WERI-Rb-1 (cell line): ENCODE data around the gene CLPTM1L.

Experiments used
- DNase-seq: peaks from one replicate; pipeline ENCODE4 v3.0.0-alpha.2; 2020
- H3K27ac ChIP-seq: fragments of 250-450 bp; sonication (Bioruptor Pico); 2 replicates; pipeline ENCODE4 v1.5.1; 2020; ENCODE audit warnings: mild to moderate bottlenecking, moderate library complexity
- H3K27me3 ChIP-seq: fragments of 250-450 bp; sonication (Bioruptor Pico); 2 replicates; pipeline ENCODE4 v1.5.1; 2021; ENCODE audit warnings: mild to moderate bottlenecking, low read depth, moderate library complexity; ENCODE audit not compliant: insufficient read depth, severe bottlenecking
- H3K36me3 ChIP-seq: fragments of 250-450 bp; sonication (Bioruptor Pico); 2 replicates; pipeline ENCODE4 v1.5.1; 2020; ENCODE audit warnings: mild to moderate bottlenecking, moderate library complexity
- H3K4me3 ChIP-seq: 2 replicates; pipeline ENCODE4 v1.5.1; 2011; ENCODE audit warnings: low read depth, mild to moderate bottlenecking, control low read depth, low read length
- H3K9me3 ChIP-seq: fragments of 250-450 bp; sonication (Bioruptor Pico); 2 replicates; pipeline ENCODE4 v1.5.1; 2021; ENCODE audit warnings: mild to moderate bottlenecking, moderate library complexity; ENCODE audit not compliant: severe bottlenecking
- TF ChIP-seq, protein P1 (sequence below): IDR thresholded peaks from 2 replicates; pipeline ENCODE4 v1.5.1; 2011; ENCODE audit warnings: low read depth, mild to moderate bottlenecking, control low read depth, inconsistent platforms, low read length

The CLPTM1L gene

DNA sequence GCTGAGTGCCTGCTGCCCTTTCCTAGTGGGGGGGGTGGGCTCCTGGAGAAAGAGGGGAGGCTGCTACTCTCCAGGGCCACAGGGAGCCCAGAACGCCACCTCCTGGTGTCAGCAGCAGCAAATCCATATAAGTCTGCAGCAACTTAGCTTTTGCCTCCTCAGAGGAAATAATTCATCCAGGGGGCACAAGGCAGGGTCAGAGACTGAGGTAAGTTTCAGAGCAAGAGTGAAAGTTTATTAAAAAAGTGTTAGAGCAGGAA, 4.0 kb upstream of the CLPTM1L start:
- H3K4me3 ChIP-seq, result no peak overlapping the region
- TF ChIP-seq, protein P1, sequence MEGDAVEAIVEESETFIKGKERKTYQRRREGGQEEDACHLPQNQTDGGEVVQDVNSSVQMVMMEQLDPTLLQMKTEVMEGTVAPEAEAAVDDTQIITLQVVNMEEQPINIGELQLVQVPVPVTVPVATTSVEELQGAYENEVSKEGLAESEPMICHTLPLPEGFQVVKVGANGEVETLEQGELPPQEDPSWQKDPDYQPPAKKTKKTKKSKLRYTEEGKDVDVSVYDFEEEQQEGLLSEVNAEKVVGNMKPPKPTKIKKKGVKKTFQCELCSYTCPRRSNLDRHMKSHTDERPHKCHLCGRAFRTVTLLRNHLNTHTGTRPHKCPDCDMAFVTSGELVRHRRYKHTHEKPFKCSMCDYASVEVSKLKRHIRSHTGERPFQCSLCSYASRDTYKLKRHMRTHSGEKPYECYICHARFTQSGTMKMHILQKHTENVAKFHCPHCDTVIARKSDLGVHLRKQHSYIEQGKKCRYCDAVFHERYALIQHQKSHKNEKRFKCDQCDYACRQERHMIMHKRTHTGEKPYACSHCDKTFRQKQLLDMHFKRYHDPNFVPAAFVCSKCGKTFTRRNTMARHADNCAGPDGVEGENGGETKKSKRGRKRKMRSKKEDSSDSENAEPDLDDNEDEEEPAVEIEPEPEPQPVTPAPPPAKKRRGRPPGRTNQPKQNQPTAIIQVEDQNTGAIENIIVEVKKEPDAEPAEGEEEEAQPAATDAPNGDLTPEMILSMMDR, result peak; percentile 37; the same call in 1 of the 2 replicates
- peak overlapping the region; percentile 6 for H3K27ac ChIP-seq
- H3K27me3 ChIP-seq, result no peaks in the 10 kb centered on the region
- peaks cover 4% of the 10 kb centered on the region for H3K9me3 ChIP-seq
- peaks cover 5% of the 10 kb centered on the region for H3K36me3 ChIP-seq
- peak; percentile 48 for DNase-seq

DNA sequence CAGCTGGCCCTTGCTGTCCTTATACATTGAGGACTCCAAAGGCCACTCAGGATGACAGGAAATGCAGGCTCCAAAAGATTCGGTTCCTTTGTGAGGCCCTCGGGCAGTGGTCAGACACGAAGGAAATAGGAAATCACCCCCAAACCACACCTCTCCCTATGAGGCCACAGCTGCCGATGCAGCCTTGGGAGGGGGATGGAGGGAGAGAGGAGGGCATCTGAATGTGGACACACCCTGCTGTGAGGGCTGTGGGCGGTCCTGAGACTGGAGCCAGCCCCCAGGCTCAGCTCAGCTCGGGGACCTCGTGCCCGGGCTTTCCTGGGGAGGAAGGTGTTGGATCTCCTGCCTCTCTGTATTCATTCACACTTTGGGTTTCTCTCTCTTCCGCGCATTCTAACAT, 2.7 kb upstream of the CLPTM1L start:
- peak; percentile 21 for DNase-seq
- Histone ChIP-seq H3K27me3 (no peaks in the 10 kb centered on the region), H3K9me3 (peaks cover 4% of the 10 kb centered on the region), H3K4me3 (no peak overlapping the region), H3K27ac (no peak overlapping the region), H3K36me3 (peaks cover 18% of the 10 kb centered on the region)
- TF ChIP-seq, protein P1, result no peak

DNA sequence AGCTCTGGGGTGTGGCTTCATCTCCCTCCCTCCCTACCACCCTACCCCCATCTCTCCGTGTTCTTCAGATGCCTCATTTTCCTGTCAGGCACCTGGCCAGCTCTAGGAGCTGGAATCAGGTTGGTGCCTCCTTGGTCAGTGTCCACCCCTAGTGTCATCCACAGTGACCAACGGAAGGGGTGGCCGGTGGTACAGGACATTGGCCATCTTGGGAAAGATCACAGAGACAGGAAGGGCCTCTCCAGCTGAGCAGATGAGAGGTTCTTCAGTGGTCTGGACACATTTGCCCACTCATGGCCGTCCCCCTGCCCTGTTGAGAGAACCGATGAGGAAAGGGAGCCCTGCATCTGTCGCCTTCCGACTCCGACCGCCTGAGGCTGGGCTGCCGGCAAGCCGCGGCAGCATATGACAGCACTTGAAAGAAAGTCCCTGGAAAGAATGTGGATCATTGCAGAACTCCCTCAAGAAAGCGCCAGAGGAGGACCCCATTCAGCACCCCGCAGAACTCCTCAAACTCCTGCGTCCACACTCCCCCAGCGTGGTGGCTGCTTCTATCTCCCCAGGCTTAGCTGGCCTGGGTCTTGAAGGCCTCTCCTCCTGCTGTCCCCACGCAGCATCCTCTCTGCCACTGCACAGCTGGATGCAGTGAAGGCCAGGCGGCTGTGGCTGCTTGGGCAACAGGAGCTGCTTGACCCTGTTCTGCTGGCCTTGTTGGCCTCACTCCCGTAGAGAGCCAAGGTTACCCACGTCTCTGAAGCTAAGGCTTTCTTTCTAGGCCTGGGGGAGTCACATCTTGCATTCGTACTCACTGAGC, 1.9 kb upstream of the CLPTM1L start:
- Histone ChIP-seq H3K27ac (no peak overlapping the region), H3K4me3 (no peak overlapping the region)

DNA sequence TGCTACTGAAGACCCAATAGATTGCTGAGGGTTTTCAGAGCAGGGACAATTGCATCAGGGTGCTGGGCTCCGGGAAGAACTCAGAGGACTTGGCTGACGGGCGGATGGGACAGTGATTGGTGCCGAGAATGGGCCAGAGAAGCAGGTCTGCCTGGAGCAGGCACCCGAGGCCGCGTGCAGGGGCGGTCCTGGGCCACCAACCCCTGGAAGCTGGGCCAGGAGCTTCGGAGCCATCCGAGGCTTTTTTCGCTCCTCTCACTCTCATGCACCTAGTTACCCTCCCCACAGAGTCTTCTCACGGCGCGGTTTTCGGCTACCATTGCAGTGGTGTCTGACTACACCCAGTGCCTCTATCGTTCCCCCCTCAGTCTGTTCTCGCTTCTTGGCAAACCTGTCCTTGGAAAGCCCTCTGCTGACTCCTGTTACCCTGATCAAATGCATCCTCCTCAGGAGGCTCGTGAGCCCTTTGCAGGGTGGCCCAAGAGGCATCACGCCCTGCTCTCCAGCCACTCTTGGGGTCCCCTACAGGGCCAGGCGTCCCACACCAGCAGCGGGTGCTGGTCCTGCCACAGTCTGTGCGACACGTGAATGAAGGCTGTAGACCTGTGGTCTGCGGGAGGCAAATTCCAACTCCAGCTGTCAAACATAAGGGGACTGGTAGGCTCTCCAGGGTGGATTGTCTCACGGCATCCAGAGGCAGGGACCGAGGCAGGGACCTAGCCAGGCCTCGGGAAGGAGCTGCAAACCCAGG, 1.2 kb upstream of the CLPTM1L start:
- H3K27me3 ChIP-seq, result no peaks in the 10 kb centered on the region
- peak; percentile 9 for DNase-seq
- H3K9me3 ChIP-seq, result no peaks in the 10 kb centered on the region
- H3K27ac ChIP-seq, result peak overlapping the region; percentile 86
- peaks cover 33% of the 10 kb centered on the region for H3K36me3 ChIP-seq
- TF ChIP-seq, protein P1, result no peak
- peak overlapping the region; percentile 84 for H3K4me3 ChIP-seq

More for the DNA sequence above, 1.9 kb upstream of the CLPTM1L start:
- Histone ChIP-seq H3K36me3 (peaks cover 25% of the 10 kb centered on the region), H3K9me3 (peaks cover 3% of the 10 kb centered on the region), H3K27me3 (no peaks in the 10 kb centered on the region)
- DNase-seq, result no peak
- TF ChIP-seq, protein P1, result no peak

DNA sequence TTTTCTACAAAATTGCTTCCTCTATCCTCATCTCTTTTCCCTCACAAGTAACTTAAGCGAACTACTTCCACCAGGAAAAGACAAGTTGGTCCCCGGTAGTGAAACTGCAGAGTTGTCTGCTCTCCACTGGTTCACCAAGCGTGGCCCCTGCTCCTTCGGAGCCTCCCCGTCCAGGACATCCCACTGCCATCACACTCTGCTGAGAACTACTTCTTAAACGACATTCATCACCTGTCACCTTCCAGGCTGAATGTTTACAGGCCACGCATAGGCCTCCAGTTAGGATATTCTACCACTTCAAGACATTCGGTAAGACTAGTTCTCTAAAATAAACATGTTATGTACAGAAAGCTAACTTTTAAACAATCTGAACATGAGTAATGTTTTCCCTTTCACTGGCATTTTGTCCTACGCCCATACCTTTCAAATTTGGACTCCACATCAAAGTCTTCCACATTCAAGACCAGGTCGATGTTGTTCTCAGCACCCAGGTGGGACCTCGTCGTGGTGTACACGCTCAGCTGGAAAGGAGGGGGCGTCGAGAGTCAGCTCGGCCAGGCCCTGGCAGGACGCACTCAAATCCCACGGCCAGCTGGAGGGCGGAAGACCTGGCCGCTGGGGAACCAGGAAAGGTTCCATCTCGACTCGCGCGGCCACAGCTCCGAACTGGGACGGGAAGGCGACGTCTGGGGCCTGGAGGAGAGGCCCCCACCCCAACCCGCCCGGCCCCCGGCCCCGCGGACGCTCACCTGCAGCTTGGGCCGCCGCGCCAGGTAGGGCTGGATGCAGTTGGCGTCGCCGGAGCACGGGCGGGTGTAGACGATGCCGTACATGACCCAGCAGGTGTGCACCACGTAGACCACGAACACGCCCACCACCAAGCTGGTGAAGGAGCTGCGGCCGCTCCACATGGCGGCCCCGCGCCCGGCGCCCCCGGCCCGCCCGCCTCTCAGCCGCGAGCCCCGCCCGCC, 683 bp downstream of the CLPTM1L start:
- Histone ChIP-seq H3K27me3 (no peaks in the 10 kb centered on the region), H3K27ac (peak overlapping the region; percentile 89), H3K4me3 (peak overlapping the region; percentile 87), H3K9me3 (no peaks in the 10 kb centered on the region), H3K36me3 (peaks cover 46% of the 10 kb centered on the region)
- peak; percentile 44 for DNase-seq
- TF ChIP-seq, protein P1, result 0 out of 2 replicates have a peak, but pooled peaks have one; percentile 1
